ENCODE data around the gene DPP6. TPM values are rescaled to one million over a fixed set of nuclear protein-coding genes. Genes with fewer than 3 reads are reported as not detected.

The DPP6 gene
- polyA plus RNA-seq, 2 of the 4 experiments (the other 2 are of a cell fraction), result not detected

- ChIA-PET CTCF (no interaction called here), POLR2A (no interaction called here)
Measured at GRCh38 chr7:154171422-154171821, 119.2 kb downstream of the DPP6 start.

GRCh38 chr7:154172236-154172635, 120.0 kb downstream of the DPP6 start:
- no peaks in the 10 kb centered on the region for H3K9me3 ChIP-seq
- no peaks in the 10 kb centered on the region for H3K4me1 ChIP-seq
- DNase-seq (ENCODE audit: low read depth in 1 of 2, low spot score in 1 of 2) (no peak), ATAC-seq (no peak), FAIRE-seq (no peak)
- no peak overlapping the region for H3K4me3 ChIP-seq
- ChIA-PET POLR2A (no interaction called here), CTCF (no interaction called here)
- H3K27ac ChIP-seq, result no peak overlapping the region
- 19% methylated on average over 3 of the region's 3 CpGs for WGBS (ENCODE audit: missing lambda C conversion rate)
- no peak overlapping the region for H3K4me2 ChIP-seq
- no peak for TF ChIP-seq HDAC2 (IDR thresholded peaks at IDR 0.05)
- TF ChIP-seq TFCP2L1 (CRISPR knock-in tag; IDR thresholded peaks at IDR 0.05), result no peak
- TF ChIP-seq SREBF2 (IDR thresholded peaks at IDR 0.05), result no peak
- TF ChIP-seq EHMT2 (IDR thresholded peaks at IDR 0.05; ENCODE audit: low read depth), result no peak
- TF ChIP-seq RNF2 (IDR thresholded peaks at IDR 0.05; ENCODE audit: borderline replicate concordance, low read depth), result no peak
- TF ChIP-seq, protein P1, sequence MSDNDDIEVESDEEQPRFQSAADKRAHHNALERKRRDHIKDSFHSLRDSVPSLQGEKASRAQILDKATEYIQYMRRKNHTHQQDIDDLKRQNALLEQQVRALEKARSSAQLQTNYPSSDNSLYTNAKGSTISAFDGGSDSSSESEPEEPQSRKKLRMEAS (IDR thresholded peaks at IDR 0.05), result no peak
- no peak for TF ChIP-seq ZFP36 (IDR thresholded peaks at IDR 0.05; ENCODE audit: borderline replicate concordance, partially characterized antibody)
- no peak for TF ChIP-seq SMC3 (IDR thresholded peaks at IDR 0.05)

More at GRCh38 chr7:154171422-154171821, 119.2 kb downstream of the DPP6 start:
- TF ChIP-seq TP53 (CRISPR knock-in tag; IDR thresholded peaks at IDR 0.05), result no peak
- H3K4me2 ChIP-seq, result no peak overlapping the region
- H3K4me1 ChIP-seq, result no peaks in the 10 kb centered on the region
- H3K9me3 ChIP-seq, result no peaks in the 10 kb centered on the region
- H3K27ac ChIP-seq, result no peak overlapping the region
- ATAC-seq (no peak), DNase-seq (ENCODE audit: low read depth in 1 of 2, low spot score in 1 of 2) (no peak), FAIRE-seq (no peak)
- no peak overlapping the region for H3K4me3 ChIP-seq
- WGBS (ENCODE audit: missing lambda C conversion rate), result 0% methylated on average over 1 of the region's 1 CpG

DNA sequence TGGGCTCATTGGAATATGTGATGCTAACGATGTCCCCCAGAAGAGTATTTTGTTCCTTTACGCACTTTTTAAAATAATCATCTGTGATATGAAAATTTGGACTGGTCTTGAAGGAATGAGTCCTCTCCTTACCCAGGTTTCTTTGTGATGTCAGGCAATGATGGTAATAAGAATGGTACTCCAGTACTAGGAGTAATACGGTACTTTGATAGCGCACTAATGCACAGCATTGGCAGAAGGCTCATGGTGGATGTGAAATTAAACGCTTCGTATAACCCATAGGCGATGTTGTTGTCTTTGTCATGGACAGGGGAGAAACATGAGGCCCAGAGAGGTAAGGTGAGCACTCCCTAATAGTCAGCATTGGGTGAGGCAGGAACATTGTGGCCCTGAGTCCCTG, 125.4 kb downstream of the DPP6 start:
- Histone ChIP-seq H3K9me3 (no peaks in the 10 kb centered on the region), H3K4me1 (no peaks in the 10 kb centered on the region), H3K4me2 (no peak overlapping the region), H3K4me3 (no peak overlapping the region), H3K27ac (no peak overlapping the region)
- WGBS (ENCODE audit: missing lambda C conversion rate), result 54% methylated on average over 7 of the region's 7 CpGs
- TF ChIP-seq EHMT2 (IDR thresholded peaks at IDR 0.05; ENCODE audit: low read depth) (no peak), RNF2 (IDR thresholded peaks at IDR 0.05; ENCODE audit: borderline replicate concordance, low read depth) (no peak), NR3C1 (IDR thresholded peaks at IDR 0.05) (no peak), RARB (CRISPR knock-in tag; IDR thresholded peaks at IDR 0.05) (no peak), RAD21 (conservative IDR thresholded peaks at IDR 0.05 in 1 of 2, IDR thresholded peaks at IDR 0.05 in 1 of 2) (no peak), EHF (CRISPR knock-in tag; IDR thresholded peaks at IDR 0.05) (no peak)
- TF ChIP-seq, protein P2, sequence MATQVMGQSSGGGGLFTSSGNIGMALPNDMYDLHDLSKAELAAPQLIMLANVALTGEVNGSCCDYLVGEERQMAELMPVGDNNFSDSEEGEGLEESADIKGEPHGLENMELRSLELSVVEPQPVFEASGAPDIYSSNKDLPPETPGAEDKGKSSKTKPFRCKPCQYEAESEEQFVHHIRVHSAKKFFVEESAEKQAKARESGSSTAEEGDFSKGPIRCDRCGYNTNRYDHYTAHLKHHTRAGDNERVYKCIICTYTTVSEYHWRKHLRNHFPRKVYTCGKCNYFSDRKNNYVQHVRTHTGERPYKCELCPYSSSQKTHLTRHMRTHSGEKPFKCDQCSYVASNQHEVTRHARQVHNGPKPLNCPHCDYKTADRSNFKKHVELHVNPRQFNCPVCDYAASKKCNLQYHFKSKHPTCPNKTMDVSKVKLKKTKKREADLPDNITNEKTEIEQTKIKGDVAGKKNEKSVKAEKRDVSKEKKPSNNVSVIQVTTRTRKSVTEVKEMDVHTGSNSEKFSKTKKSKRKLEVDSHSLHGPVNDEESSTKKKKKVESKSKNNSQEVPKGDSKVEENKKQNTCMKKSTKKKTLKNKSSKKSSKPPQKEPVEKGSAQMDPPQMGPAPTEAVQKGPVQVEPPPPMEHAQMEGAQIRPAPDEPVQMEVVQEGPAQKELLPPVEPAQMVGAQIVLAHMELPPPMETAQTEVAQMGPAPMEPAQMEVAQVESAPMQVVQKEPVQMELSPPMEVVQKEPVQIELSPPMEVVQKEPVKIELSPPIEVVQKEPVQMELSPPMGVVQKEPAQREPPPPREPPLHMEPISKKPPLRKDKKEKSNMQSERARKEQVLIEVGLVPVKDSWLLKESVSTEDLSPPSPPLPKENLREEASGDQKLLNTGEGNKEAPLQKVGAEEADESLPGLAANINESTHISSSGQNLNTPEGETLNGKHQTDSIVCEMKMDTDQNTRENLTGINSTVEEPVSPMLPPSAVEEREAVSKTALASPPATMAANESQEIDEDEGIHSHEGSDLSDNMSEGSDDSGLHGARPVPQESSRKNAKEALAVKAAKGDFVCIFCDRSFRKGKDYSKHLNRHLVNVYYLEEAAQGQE (IDR thresholded peaks at IDR 0.05), result no peak
- TF ChIP-seq, protein P3, sequence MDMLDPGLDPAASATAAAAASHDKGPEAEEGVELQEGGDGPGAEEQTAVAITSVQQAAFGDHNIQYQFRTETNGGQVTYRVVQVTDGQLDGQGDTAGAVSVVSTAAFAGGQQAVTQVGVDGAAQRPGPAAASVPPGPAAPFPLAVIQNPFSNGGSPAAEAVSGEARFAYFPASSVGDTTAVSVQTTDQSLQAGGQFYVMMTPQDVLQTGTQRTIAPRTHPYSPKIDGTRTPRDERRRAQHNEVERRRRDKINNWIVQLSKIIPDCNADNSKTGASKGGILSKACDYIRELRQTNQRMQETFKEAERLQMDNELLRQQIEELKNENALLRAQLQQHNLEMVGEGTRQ (IDR thresholded peaks at IDR 0.05), result no peak
- DNase-seq (ENCODE audit: low read depth in 1 of 2, low spot score in 1 of 2) (no peak), FAIRE-seq (no peak), ATAC-seq (no peak)
- ChIA-PET CTCF (no interaction called here), POLR2A (no interaction called here)

DNA sequence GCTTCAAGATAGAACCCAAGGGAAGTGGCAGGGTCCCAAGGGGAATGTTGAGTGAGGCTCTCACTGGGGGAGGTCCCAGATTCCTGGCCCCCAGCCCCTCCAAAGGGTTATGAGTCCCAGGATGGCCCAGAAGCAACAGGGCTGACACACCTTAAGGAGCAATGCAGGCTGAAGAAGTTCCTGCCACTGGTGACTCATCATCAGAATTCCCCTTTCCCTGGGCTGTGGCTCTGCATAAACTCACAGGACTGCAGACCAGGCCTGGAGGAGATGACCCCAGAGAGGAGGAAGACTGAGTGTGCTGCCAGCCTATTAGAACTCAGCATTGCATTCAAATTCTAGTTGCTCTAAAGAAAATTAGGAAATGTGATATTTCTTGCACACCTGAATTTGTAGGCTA, 126.7 kb downstream of the DPP6 start:
- H3K4me1 ChIP-seq, result no peaks in the 10 kb centered on the region
- TF ChIP-seq, protein P3 (IDR thresholded peaks at IDR 0.05), result no peak
- TF ChIP-seq FOSL2 (IDR thresholded peaks at IDR 0.05), result no peak
- TF ChIP-seq FOSL2 (CRISPR knock-in tag; IDR thresholded peaks at IDR 0.05), result peak; percentile 12; the same call in 1 of the 2 replicates
- no peak overlapping the region for H3K27ac ChIP-seq
- peak in 1 of 2 experiments; percentile 33 for DNase-seq (ENCODE audit: low read depth in 1 of 2, low spot score in 1 of 2)
- H3K9me3 ChIP-seq, result no peaks in the 10 kb centered on the region
- H3K4me3 ChIP-seq, result no peak overlapping the region
- ChIA-PET CTCF (no interaction called here), POLR2A (no interaction called here)
- no peak overlapping the region for H3K4me2 ChIP-seq
- no peak for FAIRE-seq
- peak in 1 of 2 experiments; percentile 44; a peak in 2 of 6 replicates for ATAC-seq
